HepG2 (cell line): ENCODE results near the gene SPTBN4. TPM values are rescaled to one million over a fixed set of nuclear protein-coding genes. Genes with fewer than 3 reads are reported as not detected.

ENCODE experiments used
- AKAP8 ChIP-seq: sonication (generic); formaldehyde crosslinking; IDR thresholded peaks from 2 replicates; pipeline ENCODE4 v1.5.1; 2020; ENCODE audit warnings: mild to moderate bottlenecking, missing genetic modification reagents
- FOXK1 ChIP-seq: sonication (generic); formaldehyde crosslinking; IDR thresholded peaks from 2 replicates; pipeline ENCODE4 v1.4.0; 2020; ENCODE audit warnings: low read depth, missing genetic modification reagents, borderline replicate concordance
- GATAD1 ChIP-seq: IDR thresholded peaks from 2 replicates; pipeline ENCODE4 v1.6.1; 2016; ENCODE audit warnings: missing genetic modification reagents, missing compliant biosample characterization
- HCFC1 ChIP-seq: fragments of 150-350 bp; IDR thresholded peaks from 2 replicates; pipeline ENCODE4 v1.6.1; 2014; ENCODE audit warnings: low read depth, low read length
- HIVEP1 ChIP-seq: sonication (generic); formaldehyde crosslinking; IDR thresholded peaks from 2 replicates; pipeline ENCODE4 v1.4.0; 2020; ENCODE audit warnings: mild to moderate bottlenecking, missing genetic modification reagents
- LRRFIP1 ChIP-seq: sonication (generic); formaldehyde crosslinking; conservative IDR thresholded peaks from 2 replicates; pipeline ENCODE4 v1.4.0; 2020; ENCODE audit warnings: missing genetic modification reagents
- NFE2L1 ChIP-seq: sonication (generic); formaldehyde crosslinking; IDR thresholded peaks from 2 replicates; pipeline ENCODE4 v1.4.0; 2020; ENCODE audit warnings: missing genetic modification reagents, mild to moderate bottlenecking, borderline replicate concordance
- RXRB ChIP-seq: IDR thresholded peaks from 2 replicates; pipeline ENCODE4 v1.6.1; 2016; ENCODE audit warnings: borderline replicate concordance, missing genetic modification reagents, missing compliant biosample characterization
- SP5 ChIP-seq: IDR thresholded peaks from 2 replicates; pipeline ENCODE4 v1.6.1; 2016; ENCODE audit warnings: low read depth, borderline replicate concordance
- ZBTB8A ChIP-seq: sonication (generic); formaldehyde crosslinking; IDR thresholded peaks from 2 replicates; pipeline ENCODE4 v1.4.0; 2020; ENCODE audit warnings: mild to moderate bottlenecking, low read depth, missing genetic modification reagents, borderline replicate concordance
- ZFYVE20 ChIP-seq: sonication (generic); formaldehyde crosslinking; IDR thresholded peaks from 2 replicates; pipeline ENCODE4 v1.8.0; 2023; ENCODE audit warnings: low read depth, mild to moderate bottlenecking, moderate library complexity, missing genetic modification reagents, borderline replicate concordance
- ZNF101 ChIP-seq: sonication (generic); formaldehyde crosslinking; IDR thresholded peaks from 2 replicates; pipeline ENCODE4 v1.4.0; 2020; ENCODE audit warnings: mild to moderate bottlenecking, low read depth, missing genetic modification reagents, borderline replicate concordance
- ZNF121 ChIP-seq: sonication (generic); formaldehyde crosslinking; IDR thresholded peaks from 2 replicates; pipeline ENCODE4 v1.5.0; 2020; ENCODE audit warnings: mild to moderate bottlenecking, missing genetic modification reagents
- ZNF256 ChIP-seq: sonication (generic); formaldehyde crosslinking; conservative IDR thresholded peaks from 2 replicates; pipeline ENCODE4 v1.4.0; 2020; ENCODE audit warnings: missing genetic modification reagents
- ZNF30 ChIP-seq: sonication (generic); formaldehyde crosslinking; IDR thresholded peaks from 2 replicates; pipeline ENCODE4 v1.5.0; 2020; ENCODE audit warnings: mild to moderate bottlenecking, missing genetic modification reagents
- ZNF547 ChIP-seq: sonication (generic); formaldehyde crosslinking; IDR thresholded peaks from 2 replicates; pipeline ENCODE4 v1.5.1; 2020; ENCODE audit warnings: mild to moderate bottlenecking, missing genetic modification reagents
- polyA plus RNA-seq, 8 experiments: library from polyadenylated mRNA; depleted of rRNA in 3 of 8; stranded (reverse) in 7 of 8; unstranded in 1 of 8; fragments of >200 nt; fragmentation: Illumina TruSeq in 4 of 8; extraction: Trizol in 4 of 8; gene quantifications; 2 replicates each; pipeline versions ENCODE4 v1.2.1 to v1.2.3, GENCODE V29; 2011 to 2016; ENCODE audit warnings: low read depth in 4 of 8, missing spikeins in 1 of 8, mixed read lengths in 1 of 8; ENCODE audit not compliant: insufficient read depth in 1 of 8
- total RNA-seq, 5 experiments: library from RNA; depleted of rRNA; stranded (reverse); fragments of >200 nt; fragmentation: Illumina TruSeq; extraction: Trizol; gene quantifications; 2 replicates each; pipeline ENCODE4 v1.2.3, GENCODE V29; 2016; ENCODE audit warnings: low read depth in 1 of 5
- TF ChIP-seq, protein P1 (sequence below): sonication (generic); formaldehyde crosslinking; IDR thresholded peaks from 2 replicates; pipeline ENCODE4 v1.4.0; 2020; ENCODE audit warnings: missing genetic modification reagents
- TF ChIP-seq, protein P2 (sequence below), 2 experiments: sonication (generic) in 1 of 2; formaldehyde crosslinking in 1 of 2; IDR thresholded peaks; 2 replicates each; pipeline versions ENCODE4 v1.5.1 to v1.6.1; 2011 to 2020; ENCODE audit warnings: borderline replicate concordance in 1 of 2, low read depth in 1 of 2, low read length in 1 of 2, mild to moderate bottlenecking in 1 of 2, missing genetic modification reagents in 1 of 2, moderate library complexity in 1 of 2
- TF ChIP-seq, protein P3 (sequence below): sonication (generic); formaldehyde crosslinking; IDR thresholded peaks from 2 replicates; pipeline ENCODE4 v1.4.0; 2020; ENCODE audit warnings: missing genetic modification reagents, borderline replicate concordance

SPTBN4 gene
- total and polyA plus RNA-seq, 2 of the 13 experiments (the other 11 are each of a cell fraction or from before 2014, with no cell fraction given), result 0.11 TPM

DNA sequence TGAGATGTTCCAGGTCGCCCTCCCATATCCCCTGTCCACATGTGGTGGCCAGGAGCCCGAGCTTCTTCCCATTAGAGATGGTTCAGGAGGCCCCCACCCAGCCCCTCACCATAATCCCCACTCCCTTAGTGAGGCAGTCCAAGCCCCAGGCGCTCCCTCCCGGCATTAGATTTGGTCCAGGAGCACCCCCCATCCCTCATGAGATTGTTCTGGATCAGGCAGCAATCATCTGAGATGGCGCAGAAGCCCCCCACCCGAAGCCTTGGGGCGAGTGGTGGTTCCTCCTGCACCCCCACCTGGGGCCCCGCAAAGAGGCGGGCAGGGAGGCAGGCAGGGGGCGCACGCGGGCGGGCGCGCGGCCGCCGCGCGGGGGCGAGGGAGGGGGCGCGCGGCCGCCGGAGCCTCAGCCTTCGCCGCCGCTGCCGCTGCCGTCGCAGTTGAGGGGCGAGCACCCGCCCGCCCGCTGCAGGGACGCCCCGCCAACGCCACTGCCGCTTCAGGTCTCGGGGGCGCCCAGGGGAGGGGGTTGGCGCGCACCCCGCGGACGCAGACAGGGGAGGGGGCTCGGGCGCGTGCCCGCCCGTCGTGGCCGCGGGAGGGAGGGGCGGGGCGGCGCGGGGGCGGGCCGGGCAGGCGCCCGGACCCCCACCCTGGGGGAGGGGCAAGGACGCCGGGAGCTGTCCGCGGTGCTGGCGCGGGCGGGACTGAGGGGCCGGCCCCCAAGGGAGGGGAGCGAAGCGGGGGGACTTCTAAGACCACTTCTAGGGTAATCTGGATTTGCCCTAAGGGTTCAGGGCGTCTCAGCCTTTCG is 63.5 kb downstream of the SPTBN4 start (continued):
- TF ChIP-seq, protein P1, sequence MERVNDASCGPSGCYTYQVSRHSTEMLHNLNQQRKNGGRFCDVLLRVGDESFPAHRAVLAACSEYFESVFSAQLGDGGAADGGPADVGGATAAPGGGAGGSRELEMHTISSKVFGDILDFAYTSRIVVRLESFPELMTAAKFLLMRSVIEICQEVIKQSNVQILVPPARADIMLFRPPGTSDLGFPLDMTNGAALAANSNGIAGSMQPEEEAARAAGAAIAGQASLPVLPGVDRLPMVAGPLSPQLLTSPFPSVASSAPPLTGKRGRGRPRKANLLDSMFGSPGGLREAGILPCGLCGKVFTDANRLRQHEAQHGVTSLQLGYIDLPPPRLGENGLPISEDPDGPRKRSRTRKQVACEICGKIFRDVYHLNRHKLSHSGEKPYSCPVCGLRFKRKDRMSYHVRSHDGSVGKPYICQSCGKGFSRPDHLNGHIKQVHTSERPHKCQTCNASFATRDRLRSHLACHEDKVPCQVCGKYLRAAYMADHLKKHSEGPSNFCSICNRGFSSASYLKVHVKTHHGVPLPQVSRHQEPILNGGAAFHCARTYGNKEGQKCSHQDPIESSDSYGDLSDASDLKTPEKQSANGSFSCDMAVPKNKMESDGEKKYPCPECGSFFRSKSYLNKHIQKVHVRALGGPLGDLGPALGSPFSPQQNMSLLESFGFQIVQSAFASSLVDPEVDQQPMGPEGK (CRISPR knock-in tag), result peak; percentile 75
- no peak for TF ChIP-seq GATAD1
- TF ChIP-seq LRRFIP1, result no peak
- TF ChIP-seq ZNF547, result 0 out of 2 replicates have a peak, but pooled peaks have one; percentile 48
- no peak for TF ChIP-seq ZNF30 (CRISPR knock-in tag)
- TF ChIP-seq, protein P2, sequence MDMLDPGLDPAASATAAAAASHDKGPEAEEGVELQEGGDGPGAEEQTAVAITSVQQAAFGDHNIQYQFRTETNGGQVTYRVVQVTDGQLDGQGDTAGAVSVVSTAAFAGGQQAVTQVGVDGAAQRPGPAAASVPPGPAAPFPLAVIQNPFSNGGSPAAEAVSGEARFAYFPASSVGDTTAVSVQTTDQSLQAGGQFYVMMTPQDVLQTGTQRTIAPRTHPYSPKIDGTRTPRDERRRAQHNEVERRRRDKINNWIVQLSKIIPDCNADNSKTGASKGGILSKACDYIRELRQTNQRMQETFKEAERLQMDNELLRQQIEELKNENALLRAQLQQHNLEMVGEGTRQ (IDR thresholded peaks at IDR 0.05; ENCODE audit: low read depth, low read length), result no peak
- TF ChIP-seq, protein P2 (CRISPR knock-in tag; IDR thresholded peaks at IDR 0.05; ENCODE audit: borderline replicate concordance), result no peak
- TF ChIP-seq ZNF101 (CRISPR knock-in tag), result no peak
- no peak for TF ChIP-seq NFE2L1
- peak; percentile 16; the same call in 1 of the 2 replicates for TF ChIP-seq FOXK1 (CRISPR knock-in tag)
- no peak for TF ChIP-seq ZNF121 (CRISPR knock-in tag)
- TF ChIP-seq ZNF256 (CRISPR knock-in tag), result no peak
- no peak for TF ChIP-seq RXRB (CRISPR knock-in tag)
- TF ChIP-seq HCFC1, result no peak
- TF ChIP-seq HIVEP1 (CRISPR knock-in tag), result no peak
- TF ChIP-seq SP5 (CRISPR knock-in tag), result 0 out of 2 replicates have a peak, but pooled peaks have one; percentile 21
- TF ChIP-seq, protein P3, sequence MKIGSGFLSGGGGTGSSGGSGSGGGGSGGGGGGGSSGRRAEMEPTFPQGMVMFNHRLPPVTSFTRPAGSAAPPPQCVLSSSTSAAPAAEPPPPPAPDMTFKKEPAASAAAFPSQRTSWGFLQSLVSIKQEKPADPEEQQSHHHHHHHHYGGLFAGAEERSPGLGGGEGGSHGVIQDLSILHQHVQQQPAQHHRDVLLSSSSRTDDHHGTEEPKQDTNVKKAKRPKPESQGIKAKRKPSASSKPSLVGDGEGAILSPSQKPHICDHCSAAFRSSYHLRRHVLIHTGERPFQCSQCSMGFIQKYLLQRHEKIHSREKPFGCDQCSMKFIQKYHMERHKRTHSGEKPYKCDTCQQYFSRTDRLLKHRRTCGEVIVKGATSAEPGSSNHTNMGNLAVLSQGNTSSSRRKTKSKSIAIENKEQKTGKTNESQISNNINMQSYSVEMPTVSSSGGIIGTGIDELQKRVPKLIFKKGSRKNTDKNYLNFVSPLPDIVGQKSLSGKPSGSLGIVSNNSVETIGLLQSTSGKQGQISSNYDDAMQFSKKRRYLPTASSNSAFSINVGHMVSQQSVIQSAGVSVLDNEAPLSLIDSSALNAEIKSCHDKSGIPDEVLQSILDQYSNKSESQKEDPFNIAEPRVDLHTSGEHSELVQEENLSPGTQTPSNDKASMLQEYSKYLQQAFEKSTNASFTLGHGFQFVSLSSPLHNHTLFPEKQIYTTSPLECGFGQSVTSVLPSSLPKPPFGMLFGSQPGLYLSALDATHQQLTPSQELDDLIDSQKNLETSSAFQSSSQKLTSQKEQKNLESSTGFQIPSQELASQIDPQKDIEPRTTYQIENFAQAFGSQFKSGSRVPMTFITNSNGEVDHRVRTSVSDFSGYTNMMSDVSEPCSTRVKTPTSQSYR (CRISPR knock-in tag), result peak; percentile 49; the same call in 1 of the 2 replicates
- TF ChIP-seq AKAP8 (CRISPR knock-in tag), result no peak
- TF ChIP-seq ZBTB8A, result no peak
- TF ChIP-seq ZFYVE20, result no peak
